ENCODE results near the gene CORO2A.

The CORO2A gene

GRCh38 chr9:98164912-98165311 is 27.5 kb downstream of the CORO2A start:
- DNase-seq, result no peak

DNA sequence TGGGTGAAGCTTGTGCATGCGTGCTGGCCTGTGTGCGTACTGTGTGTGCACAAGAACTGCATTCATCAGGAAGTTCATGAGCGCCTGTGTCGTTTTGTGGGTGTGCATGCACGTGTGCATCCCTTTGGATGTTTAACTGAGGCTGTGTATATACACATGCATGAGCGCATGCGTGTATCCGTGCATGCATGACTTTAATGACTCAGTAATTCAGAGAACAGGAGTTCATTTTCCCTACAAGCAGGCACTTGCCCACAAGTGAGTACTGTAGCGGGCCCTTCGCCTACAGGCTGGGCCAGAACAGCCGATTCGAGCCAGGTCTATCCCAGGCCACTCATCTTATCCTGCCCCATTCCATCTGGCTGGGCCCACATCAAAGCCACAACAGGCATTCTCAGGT is 29.8 kb downstream of the CORO2A start:
- DNase-seq, result no peak

- no peak for DNase-seq
These were observed 30.6 kb downstream of the CORO2A start for GRCh38 chr9:98161851-98162250.

DNA sequence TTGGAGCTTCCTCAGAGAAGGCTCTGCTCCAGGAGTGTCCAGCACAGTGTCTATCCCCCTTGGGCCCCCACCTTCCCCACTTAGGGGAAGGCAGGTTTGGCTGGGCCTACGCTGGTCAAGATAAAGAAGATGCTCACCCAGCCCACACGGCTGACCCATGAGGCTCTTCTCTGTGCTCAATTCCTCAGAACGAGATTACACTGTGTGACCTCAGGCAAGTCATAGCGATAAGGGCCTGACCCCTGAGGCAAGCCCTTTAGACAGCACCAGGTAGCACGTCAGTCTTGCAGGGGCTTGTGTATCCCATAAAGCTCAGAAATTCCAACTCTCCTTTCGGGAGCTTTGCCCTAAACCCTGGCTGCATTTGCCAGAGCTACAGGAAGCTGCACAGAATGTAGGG is 32.6 kb downstream of the CORO2A start:
- no peak for DNase-seq

DNA sequence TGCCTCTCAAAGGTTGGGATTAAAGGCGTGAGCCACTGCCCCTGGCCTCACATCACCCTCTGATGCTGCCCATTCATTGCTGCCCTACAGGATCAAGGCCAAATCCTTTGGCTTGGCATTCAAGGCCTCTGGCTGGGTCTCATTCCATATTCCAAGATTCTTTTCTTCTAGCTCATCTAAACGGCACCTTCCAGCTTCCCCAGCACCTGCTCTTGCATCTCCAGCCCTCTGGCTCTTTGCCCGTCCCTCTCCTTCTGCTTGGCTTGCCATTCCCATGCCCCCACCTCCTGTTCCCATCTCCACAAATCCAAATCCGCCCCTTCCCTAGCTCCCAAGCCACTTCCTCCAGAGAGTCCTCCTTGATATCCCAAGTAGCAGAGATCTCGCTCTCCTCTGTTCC is 33.1 kb downstream of the CORO2A start:
- DNase-seq, result no peak

DNA sequence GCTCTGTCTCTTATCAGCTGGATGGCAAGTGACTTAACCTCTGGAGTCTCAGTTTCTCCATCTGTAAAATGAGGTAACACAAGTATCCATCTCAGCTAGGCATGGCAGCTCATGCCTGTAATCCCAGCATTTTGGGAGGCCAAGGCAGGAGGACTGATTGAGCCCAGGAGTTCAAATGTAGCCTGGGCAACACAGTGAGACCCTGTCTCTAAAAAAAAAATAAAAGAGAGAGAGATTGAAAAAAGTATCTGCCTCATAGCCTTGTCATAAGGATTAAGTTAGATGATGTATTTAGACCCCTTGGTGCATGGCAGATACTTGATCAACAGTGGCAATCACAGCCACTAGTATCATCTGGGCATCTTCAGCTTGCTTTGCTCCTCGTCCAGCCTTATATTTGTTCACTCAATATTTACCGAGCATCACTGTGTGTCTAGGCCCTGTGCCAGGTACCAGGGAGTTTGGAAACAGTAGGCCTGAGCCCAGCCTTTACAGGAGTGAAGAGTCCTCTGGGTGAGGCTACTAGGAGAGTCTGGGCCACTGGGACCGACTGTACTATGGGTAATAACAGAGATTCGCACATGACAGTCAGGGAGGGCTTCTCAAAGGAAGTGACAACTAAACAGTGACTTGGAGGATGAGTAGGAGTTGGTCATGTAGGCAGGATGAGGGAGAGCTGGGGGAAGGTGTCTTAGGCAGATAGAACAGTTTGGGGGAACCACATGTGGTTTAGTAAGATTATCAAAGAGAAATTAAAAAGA is 34.2 kb downstream of the CORO2A start:
- no peak for DNase-seq

DNA sequence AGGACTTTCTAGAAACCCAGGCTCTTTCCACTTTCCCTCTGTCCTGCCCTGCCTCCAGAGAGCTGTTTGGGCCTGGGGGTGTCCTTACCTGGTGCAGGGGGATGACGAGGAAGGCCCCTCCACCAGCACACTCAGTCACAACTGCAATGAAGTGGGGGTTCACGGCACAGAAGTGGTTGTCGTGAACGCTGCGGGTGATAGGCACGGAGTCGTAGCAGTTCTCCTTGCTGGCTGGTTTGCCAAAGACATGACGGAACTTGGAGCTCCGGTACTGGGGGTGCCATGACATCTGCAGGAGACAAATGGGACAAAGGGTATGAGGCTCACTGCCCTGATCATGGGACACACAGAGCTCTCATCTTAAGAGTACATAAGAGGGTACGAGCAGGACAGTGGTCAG is 35.1 kb downstream of the CORO2A start:
- DNase-seq, result no peak

DNA sequence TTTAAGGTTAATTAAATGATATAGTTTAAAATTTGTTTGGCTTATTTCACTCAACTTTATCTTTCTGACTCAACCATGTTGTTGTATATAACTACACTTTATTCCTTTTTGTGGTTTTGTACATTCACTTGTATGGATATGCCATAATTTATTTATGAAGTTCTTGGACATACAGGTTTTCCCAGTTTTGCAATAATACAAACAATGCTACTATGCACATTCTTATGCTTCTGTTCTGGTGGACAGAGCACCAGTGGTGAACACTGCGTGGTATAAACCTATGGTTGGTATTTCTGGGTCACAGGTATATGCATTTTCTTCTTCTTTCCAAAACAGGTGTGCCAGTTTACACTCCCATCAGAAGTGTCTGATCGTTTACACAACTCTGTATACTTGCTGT is 37.8 kb downstream of the CORO2A start:
- no peak for DNase-seq

DNA sequence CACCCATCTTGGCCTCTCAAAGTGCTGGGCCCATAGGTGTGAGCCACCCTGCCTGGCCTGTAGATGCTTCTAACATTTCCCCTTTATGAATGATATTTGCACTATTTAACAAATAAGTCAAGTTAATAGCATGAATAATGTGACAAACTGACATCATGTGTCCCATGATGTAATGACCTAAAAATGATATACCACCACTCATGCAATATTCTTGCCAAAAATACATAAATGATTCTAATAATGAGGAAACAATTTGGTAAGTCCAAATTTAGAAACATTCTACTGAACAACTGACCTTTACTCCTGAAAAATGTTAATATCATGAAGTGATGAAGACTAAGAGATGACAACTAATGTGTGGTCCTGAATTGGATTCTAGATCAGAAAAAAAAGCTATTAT is 39.9 kb downstream of the CORO2A start:
- no peak for DNase-seq

- DNase-seq, result no peak
These were observed 41.7 kb downstream of the CORO2A start for GRCh38 chr9:98150721-98151120.

DNA sequence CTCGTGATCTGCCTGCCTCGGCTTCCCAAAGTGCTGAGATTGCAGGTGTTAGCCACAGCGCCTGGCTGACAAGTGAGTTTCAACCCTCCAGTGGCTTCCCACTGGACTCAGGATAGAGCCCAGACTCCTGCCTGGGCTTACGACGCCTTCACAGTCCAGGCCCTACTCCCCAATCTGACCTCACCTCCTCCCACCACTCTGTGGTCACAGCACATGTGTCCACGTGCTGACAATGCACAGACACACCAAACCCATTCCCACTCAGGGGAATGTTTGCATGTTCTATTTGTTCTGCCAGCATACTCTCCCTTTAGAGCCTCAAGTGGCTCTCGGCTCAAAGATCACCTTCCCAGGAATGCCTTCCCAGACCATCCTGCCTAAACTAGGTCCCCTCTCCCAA is 42.3 kb downstream of the CORO2A start:
- no peak for DNase-seq

GRCh38 chr9:98149422-98149821 is 43.0 kb downstream of the CORO2A start:
- no peak for DNase-seq

DNA sequence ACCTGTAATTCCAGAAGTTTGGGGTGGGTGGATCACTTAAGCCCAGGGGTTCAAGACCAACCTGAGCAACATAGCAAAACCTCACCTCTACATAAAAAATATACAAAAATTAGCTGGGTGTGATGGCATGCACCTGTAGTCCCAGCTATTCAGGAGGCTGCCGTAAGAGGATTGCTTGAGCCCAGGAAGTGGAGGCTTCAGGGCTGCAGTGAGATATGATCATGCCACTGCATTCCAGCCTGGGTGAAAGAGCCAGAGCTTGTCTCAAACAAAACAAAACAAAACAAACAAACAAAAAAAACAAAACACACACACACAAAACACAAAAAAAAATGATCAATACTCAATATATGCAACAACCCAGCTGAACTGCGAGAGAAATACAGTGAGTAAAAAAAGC is 44.0 kb downstream of the CORO2A start:
- no peak for DNase-seq

- no peak for DNase-seq
These were observed 44.9 kb downstream of the CORO2A start for GRCh38 chr9:98147582-98147981.

GRCh38 chr9:98146101-98146991 is 46.1 kb downstream of the CORO2A start:
- DNase-seq, result no peak

GRCh38 chr9:98144631-98145030 is 47.8 kb downstream of the CORO2A start:
- DNase-seq, result no peak

DNA sequence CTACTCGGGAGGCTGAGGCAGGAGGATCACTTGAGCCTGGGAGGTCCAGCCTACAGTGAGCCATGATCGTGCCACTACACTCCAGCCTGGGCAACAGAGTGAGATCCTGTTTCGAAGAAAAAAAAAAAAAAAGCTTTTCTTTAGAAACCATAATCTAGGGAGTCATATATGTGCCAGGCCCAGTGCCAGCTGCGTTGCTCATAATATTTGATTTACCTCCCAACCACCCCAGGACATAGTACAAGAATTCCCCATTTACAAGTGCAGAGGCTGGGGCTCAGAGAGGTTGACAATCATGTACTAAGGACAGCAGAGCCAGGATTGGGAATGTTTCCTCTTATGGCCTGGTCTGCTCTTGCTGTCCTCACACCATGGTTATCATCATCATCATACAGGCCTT is 48.4 kb downstream of the CORO2A start:
- no peak for DNase-seq

DNA sequence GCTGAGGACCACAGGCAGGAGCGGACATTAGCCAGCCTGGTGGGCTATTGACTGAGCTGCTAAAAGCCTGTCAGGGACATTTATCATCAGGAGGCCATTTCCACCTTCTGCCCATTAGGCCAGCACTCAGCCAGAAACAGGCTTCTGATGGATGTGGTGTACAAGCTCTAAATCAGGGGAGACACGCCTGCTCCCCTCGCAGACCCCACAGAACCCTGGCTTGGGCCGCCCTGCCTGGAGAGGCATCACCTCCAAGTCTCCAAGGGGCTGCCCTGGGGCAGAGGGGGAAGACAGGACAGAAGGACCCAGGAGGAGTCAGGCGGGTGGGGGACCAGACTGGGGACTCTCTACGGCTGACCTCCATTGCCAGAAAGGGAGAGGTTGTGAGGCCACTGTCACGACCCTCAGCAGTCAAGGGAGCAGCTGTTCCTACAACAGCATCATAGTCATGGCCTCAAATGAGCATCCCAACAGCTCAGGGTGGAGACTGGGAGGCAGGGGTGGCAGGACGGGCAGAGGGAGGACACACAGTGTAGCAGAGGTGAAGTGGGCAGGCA is 49.4 kb downstream of the CORO2A start:
- DNase-seq, result no peak

DNA sequence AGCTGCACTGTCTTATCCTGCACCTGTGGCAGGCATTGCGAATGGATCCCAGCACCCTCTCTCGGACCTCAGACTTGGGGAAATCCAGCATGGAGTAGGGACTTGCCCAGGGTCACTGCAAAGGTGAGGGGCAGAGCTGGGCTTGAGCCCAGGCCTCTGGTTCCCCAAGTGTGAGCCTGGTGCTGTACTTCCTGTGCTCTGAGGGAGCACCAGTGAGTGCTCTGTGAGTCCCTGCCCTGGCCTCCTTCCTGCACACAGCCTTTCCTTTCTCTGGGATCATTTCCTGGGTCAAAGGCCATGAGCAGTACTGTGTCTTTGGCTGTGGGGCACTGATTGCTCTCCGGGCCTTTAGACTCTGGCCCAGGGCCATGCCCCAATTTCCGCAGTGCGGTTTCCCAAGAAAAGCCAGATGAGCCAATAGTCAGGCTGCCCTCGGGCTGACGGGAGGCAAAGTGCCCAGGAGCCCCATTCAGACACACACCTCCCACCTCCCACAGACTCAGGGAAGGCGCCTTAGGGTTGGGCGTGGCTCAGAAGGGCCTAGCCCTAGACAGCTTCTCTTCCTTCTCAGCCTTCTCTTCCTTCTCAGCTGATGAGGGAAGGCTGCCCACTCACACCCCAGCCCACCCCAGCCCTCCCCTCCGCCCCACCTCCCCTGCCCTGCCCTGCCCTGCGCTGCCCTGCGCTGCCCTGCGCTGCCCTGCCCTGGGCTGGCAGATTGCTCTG is 50.1 kb downstream of the CORO2A start:
- DNase-seq, result no peak

DNA sequence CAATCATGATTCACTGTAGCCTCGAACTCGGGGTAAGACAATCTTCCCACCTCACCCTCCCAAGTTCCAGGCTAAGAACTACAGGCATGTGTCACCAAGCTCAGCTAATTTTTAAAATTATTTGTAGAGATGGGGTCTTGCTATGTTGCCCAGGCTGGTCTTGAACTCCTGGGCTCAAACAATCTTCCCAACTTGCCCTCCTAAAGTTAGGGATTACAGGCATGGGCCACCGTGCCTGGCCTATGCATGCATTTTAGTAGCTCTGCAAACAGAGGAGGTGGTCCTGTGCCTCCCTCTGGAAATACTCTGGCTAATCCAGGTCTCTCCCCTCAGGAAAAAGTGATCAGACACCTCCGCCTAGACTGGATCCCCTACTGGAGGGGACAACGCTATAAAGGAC is 51.9 kb downstream of the CORO2A start:
- no peak for DNase-seq

DNA sequence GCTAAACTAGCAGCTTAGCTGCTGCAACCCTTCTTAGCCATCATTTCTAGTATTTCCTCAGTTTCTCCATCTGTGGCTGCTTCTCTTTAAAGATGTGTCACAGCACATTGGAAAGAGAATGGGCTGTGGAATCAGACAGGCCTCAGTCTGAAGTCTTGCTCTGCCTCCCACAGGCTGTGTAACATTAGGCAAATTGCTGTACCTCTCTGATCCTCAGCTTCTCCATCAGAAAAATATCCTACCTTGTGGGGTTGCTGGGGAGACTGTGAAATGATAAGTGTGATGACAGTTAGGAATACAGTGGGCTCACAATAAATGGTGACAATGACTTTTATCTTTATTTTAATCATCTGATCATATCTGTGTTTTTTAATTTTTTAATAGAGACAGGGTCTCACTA is 55.9 kb downstream of the CORO2A start:
- no peak for DNase-seq

GRCh38 chr9:98135938-98136337 is 56.5 kb downstream of the CORO2A start:
- DNase-seq, result no peak

GRCh38 chr9:98135558-98135934 is 56.9 kb downstream of the CORO2A start:
- DNase-seq, result no peak
